GM12873 (cell line): ENCODE results near the gene LYZL6.

Experiments
- CTCF ChIP-seq: IDR thresholded peaks from 2 replicates; pipeline ENCODE4 v1.5.1; 2012; ENCODE audit warnings: low read depth, mild to moderate bottlenecking, moderate library complexity, low read length, control low read depth; ENCODE audit not compliant: insufficient read depth; ENCODE audit errors: missing control alignments

LYZL6 gene

GRCh38 chr17:35895636-35896587 lies 47.6 kb downstream of the LYZL6 start:
- TF ChIP-seq CTCF: no peak

GRCh38 chr17:35894206-35894605 lies 49.3 kb downstream of the LYZL6 start:
- no peak for TF ChIP-seq CTCF

GRCh38 chr17:35893751-35894150 lies 49.8 kb downstream of the LYZL6 start:
- TF ChIP-seq CTCF: no peak

GRCh38 chr17:35892091-35893035 lies 51.1 kb downstream of the LYZL6 start:
- TF ChIP-seq CTCF: no peak

- no peak for TF ChIP-seq CTCF
Observed at GRCh38 chr17:35891269-35891668, 52.2 kb downstream of the LYZL6 start.

GRCh38 chr17:35890774-35891155 lies 52.7 kb downstream of the LYZL6 start:
- no peak for TF ChIP-seq CTCF
